CD4-positive, CD25-positive, alpha-beta regulatory T cell (primary cell): Measurements from ENCODE around the gene EFCAB11. TPM values are rescaled to one million over a fixed set of nuclear protein-coding genes. Genes with fewer than 3 reads are reported as not detected.

ENCODE experiments used
- ATAC-seq, 2 donors: fragments of 150-1000 bp; cut with Tn5 transposase; one replicate each; pipeline ENCODE4 v1.10.0; 2021; ENCODE audit warnings: low read depth in 2 of 2, moderate number of reproducible peaks in 2 of 2, moderate library complexity in 1 of 2
- DNase-seq, 3 donors: peaks; one replicate each; pipeline versions ENCODE4 v3.0.0 to v3.0.0-alpha.2; 2012 to 2022; ENCODE audit warnings: mixed read lengths in 1 of 3
- H3K27ac ChIP-seq: one replicate; pipeline ENCODE4 v1.7.0; 2013; ENCODE audit warnings: mild to moderate bottlenecking, low read length; ENCODE audit not compliant: insufficient read depth, poor library complexity, severe bottlenecking
- H3K27me3 ChIP-seq: one replicate; pipeline ENCODE4 v1.7.0; 2013; ENCODE audit warnings: low read length; ENCODE audit not compliant: control insufficient read depth, insufficient read depth
- H3K36me3 ChIP-seq: one replicate; pipeline ENCODE4 v1.7.0; 2013; ENCODE audit warnings: mild to moderate bottlenecking, low read length, moderate library complexity; ENCODE audit not compliant: control insufficient read depth, insufficient read depth
- H3K4me1 ChIP-seq: 2 replicates; pipeline ENCODE4 v1.7.0; 2013; ENCODE audit warnings: mild to moderate bottlenecking, low read length; ENCODE audit not compliant: insufficient read depth, control insufficient read depth, poor library complexity, severe bottlenecking
- H3K4me3 ChIP-seq: one replicate; pipeline ENCODE4 v1.7.0; 2013; ENCODE audit warnings: low read depth, mild to moderate bottlenecking, low read length, moderate library complexity
- H3K9me3 ChIP-seq, 2 experiments: 1 replicate in 1 of 2; 2 replicates in 1 of 2; pipeline ENCODE4 v1.7.0; 2013; ENCODE audit warnings: low read length in 2 of 2, mild to moderate bottlenecking in 1 of 2, moderate library complexity in 1 of 2; ENCODE audit not compliant: control insufficient read depth in 2 of 2
- H3K27ac Mint-ChIP-seq, 3 donors: one replicate each; pipeline ENCODE4 v1.8.0; 2020 to 2022; ENCODE audit warnings: mild to moderate bottlenecking in 3 of 3, mixed read lengths in 3 of 3, moderate library complexity in 2 of 3
- H3K27me3 Mint-ChIP-seq: one replicate; pipeline ENCODE4 v1.8.0; 2022; ENCODE audit warnings: mild to moderate bottlenecking, mixed read lengths
- H3K36me3 Mint-ChIP-seq: one replicate; pipeline ENCODE4 v1.8.0; 2020; ENCODE audit warnings: mixed read lengths
- H3K4me1 Mint-ChIP-seq, 4 donors: one replicate each; pipeline ENCODE4 v1.8.0; 2020 to 2022; ENCODE audit warnings: mixed read lengths in 4 of 4, mild to moderate bottlenecking in 1 of 4
- H3K4me3 Mint-ChIP-seq, 4 donors: one replicate each; pipeline ENCODE4 v1.8.0; 2020 to 2022; ENCODE audit warnings: mild to moderate bottlenecking in 4 of 4, mixed read lengths in 4 of 4, moderate library complexity in 3 of 4
- H3K9me3 Mint-ChIP-seq, 7 donors: one replicate each; pipeline ENCODE4 v1.8.0; 2020 to 2022; ENCODE audit warnings: mixed read lengths in 7 of 7, mild to moderate bottlenecking in 3 of 7, moderate library complexity in 2 of 7
- polyA plus RNA-seq, 4 donors: library from polyadenylated mRNA; unstranded; fragments of 300-500 nt; fragmentation: Illumina TruSeq; gene quantifications; one replicate each; pipeline ENCODE4 v1.2.3, GENCODE V29; 2021
- total RNA-seq: library from RNA; stranded (reverse); gene quantifications from one replicate; pipeline ENCODE4 v1.2.3, GENCODE V29; 2022

EFCAB11 gene
- total and polyA plus RNA-seq, 5 donors from 2014 or later, result 0.84 to 2.9 (median 1.6) TPM

DNA sequence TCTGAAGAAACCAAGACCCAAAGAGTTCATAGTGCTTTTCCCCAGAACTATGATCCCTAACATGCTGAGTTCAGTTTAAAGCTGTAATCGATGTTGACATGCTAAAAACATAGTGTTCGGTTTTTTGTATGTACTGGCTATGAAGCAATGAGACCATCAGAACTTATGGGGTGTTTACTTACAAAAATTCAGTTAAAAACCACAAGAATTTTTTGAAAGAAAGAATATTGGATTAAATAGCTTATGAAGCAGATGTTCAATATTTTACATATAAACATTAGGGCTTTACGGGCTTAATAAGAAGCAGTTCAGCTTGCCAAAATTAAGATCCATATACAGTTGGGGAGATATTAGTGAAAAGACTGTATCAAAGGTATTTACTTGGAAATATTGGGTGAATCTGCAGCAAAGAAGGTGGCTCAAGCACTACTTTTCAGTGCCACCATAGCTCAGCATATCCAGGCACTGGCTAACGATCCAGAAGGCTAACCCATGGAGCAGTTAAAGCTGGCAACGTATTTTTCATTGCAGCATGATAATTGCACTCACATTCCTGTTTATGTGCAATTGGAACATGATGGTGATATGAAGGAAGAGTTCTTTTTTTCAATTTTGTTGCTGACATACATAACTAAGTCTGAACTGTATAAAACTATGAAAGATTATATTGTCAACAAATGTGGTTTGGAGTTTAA, 125.9 kb downstream of the EFCAB11 start:
- H3K4me1 Mint-ChIP-seq, result no peaks in the 10 kb centered on the region
- peaks cover 12% of the 10 kb centered on the region for H3K27me3 Mint-ChIP-seq
- H3K9me3 Mint-ChIP-seq, result peaks cover 0 to 5% (median 2%) of the 10 kb centered on the region in 7 donors
- Histone ChIP-seq H3K9me3 (peaks cover 0 to 2% of the 10 kb centered on the region in 2 experiments), H3K4me1 (no peaks in the 10 kb centered on the region), H3K27ac (no peak overlapping the region), H3K36me3 (no peaks in the 10 kb centered on the region), H3K27me3 (no peaks in the 10 kb centered on the region), H3K4me3 (no peak overlapping the region)
- DNase-seq (no peak), ATAC-seq (no peak)
- peaks cover 3% of the 10 kb centered on the region for H3K36me3 Mint-ChIP-seq
- no peak overlapping the region for H3K4me3 Mint-ChIP-seq
- H3K27ac Mint-ChIP-seq, result no peak overlapping the region

GRCh38 chr14:89827265-89827664, 127.3 kb downstream of the EFCAB11 start:
- no peak for ATAC-seq
- Mint-ChIP-seq H3K27me3 (peaks cover 14% of the 10 kb centered on the region), H3K27ac (no peak overlapping the region), H3K9me3 (peaks cover 0 to 16% (median 5%) of the 10 kb centered on the region in 7 donors), H3K36me3 (peaks cover 4% of the 10 kb centered on the region), H3K4me3 (no peak overlapping the region), H3K4me1 (no peaks in the 10 kb centered on the region)
- no peak overlapping the region for H3K27ac ChIP-seq
- H3K4me1 ChIP-seq, result no peaks in the 10 kb centered on the region
- H3K4me3 ChIP-seq, result no peak overlapping the region
- no peaks in the 10 kb centered on the region for H3K36me3 ChIP-seq
- no peak for DNase-seq
- peaks cover 8 to 9% of the 10 kb centered on the region in 2 experiments for H3K9me3 ChIP-seq
- H3K27me3 ChIP-seq, result peaks cover 2% of the 10 kb centered on the region

- Histone ChIP-seq H3K27ac (no peak overlapping the region), H3K4me1 (no peaks in the 10 kb centered on the region), H3K27me3 (peaks cover 2% of the 10 kb centered on the region), H3K9me3 (peaks cover 8 to 9% of the 10 kb centered on the region in 2 experiments), H3K36me3 (no peaks in the 10 kb centered on the region), H3K4me3 (no peak overlapping the region)
- DNase-seq, result no peak
- peaks cover 0 to 18% (median 5%) of the 10 kb centered on the region in 7 donors for H3K9me3 Mint-ChIP-seq
- peaks cover 4% of the 10 kb centered on the region for H3K36me3 Mint-ChIP-seq
- peaks cover 14% of the 10 kb centered on the region for H3K27me3 Mint-ChIP-seq
- no peaks in the 10 kb centered on the region for H3K4me1 Mint-ChIP-seq
- no peak overlapping the region for H3K27ac Mint-ChIP-seq
- ATAC-seq, result no peak
- H3K4me3 Mint-ChIP-seq, result no peak overlapping the region
Observed at GRCh38 chr14:89826596-89826995, 127.9 kb downstream of the EFCAB11 start.

DNA sequence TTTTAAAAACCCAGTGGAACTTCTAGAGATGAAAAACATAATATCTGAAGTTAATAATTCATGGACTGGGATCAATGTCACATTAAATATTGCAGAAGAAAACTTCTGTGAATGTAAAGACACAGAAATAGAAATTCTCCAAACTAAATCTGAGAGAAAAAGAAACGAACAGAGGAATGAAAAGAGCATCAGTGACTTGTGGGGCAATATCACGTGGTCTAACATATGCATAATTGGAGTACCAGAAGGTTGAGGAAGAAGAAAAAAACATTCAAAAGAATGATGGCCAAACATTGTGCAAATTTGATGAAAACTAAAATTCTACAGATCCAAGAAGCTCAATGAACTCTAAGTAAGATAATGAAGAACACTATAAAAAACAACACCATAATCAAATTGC, 130.8 kb downstream of the EFCAB11 start:
- ATAC-seq (no peak), DNase-seq (no peak)
- H3K9me3 Mint-ChIP-seq, result peaks cover 0 to 18% (median 5%) of the 10 kb centered on the region in 7 donors
- H3K27ac Mint-ChIP-seq, result no peak overlapping the region
- Histone ChIP-seq H3K9me3 (peaks cover 8 to 9% of the 10 kb centered on the region in 2 experiments), H3K27me3 (peaks cover 2% of the 10 kb centered on the region), H3K4me1 (no peaks in the 10 kb centered on the region), H3K36me3 (no peaks in the 10 kb centered on the region), H3K4me3 (no peak overlapping the region), H3K27ac (no peak overlapping the region)
- H3K4me3 Mint-ChIP-seq, result no peak overlapping the region
- H3K36me3 Mint-ChIP-seq, result peaks cover 4% of the 10 kb centered on the region
- no peaks in the 10 kb centered on the region for H3K4me1 Mint-ChIP-seq
- H3K27me3 Mint-ChIP-seq, result peaks cover 14% of the 10 kb centered on the region

DNA sequence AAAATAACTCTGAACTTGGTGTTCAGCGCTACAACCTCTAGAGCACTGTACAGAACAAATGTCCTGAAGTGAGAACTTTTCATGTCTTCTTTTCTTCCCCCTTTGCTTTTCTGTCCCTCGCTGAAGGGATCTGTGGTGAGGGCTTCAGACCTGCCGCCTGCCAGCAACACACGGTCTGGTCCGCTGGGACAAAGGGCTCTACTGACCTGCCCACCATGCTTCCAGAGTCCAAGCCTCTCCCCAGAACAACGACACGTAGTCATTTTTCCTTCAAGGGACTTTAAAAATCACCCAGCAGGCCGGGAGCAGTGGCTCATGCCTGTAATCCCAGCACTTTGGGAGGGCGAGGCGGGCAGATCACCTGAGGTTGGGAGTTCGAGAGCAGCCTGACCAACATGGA, 140.4 kb downstream of the EFCAB11 start:
- H3K36me3 Mint-ChIP-seq, result no peaks in the 10 kb centered on the region
- Histone ChIP-seq H3K4me3 (no peak overlapping the region), H3K36me3 (no peaks in the 10 kb centered on the region), H3K27ac (no peak overlapping the region), H3K4me1 (no peaks in the 10 kb centered on the region), H3K9me3 (no peaks in the 10 kb centered on the region), H3K27me3 (peaks cover 4% of the 10 kb centered on the region)
- H3K4me1 Mint-ChIP-seq, result no peaks in the 10 kb centered on the region
- no peak for ATAC-seq
- H3K4me3 Mint-ChIP-seq, result no peak overlapping the region
- no peak overlapping the region for H3K27ac Mint-ChIP-seq
- H3K27me3 Mint-ChIP-seq, result peaks cover 28% of the 10 kb centered on the region
- no peaks in the 10 kb centered on the region for H3K9me3 Mint-ChIP-seq
- no peak for DNase-seq

- peaks cover 28% of the 10 kb centered on the region for H3K27me3 Mint-ChIP-seq
- DNase-seq (no peak), ATAC-seq (no peak)
- no peak overlapping the region for H3K4me3 Mint-ChIP-seq
- Histone ChIP-seq H3K9me3 (no peaks in the 10 kb centered on the region), H3K4me3 (no peak overlapping the region), H3K4me1 (no peaks in the 10 kb centered on the region), H3K27me3 (peaks cover 4% of the 10 kb centered on the region), H3K27ac (no peak overlapping the region), H3K36me3 (no peaks in the 10 kb centered on the region)
- no peak overlapping the region for H3K27ac Mint-ChIP-seq
- H3K9me3 Mint-ChIP-seq, result no peaks in the 10 kb centered on the region
- H3K36me3 Mint-ChIP-seq, result no peaks in the 10 kb centered on the region
- no peaks in the 10 kb centered on the region for H3K4me1 Mint-ChIP-seq
Observed at GRCh38 chr14:89813617-89814031, 140.9 kb downstream of the EFCAB11 start.

- H3K4me3 ChIP-seq, result no peak overlapping the region
- H3K27ac ChIP-seq, result no peak overlapping the region
- Mint-ChIP-seq H3K27ac (no peak overlapping the region), H3K27me3 (peaks cover 21% of the 10 kb centered on the region), H3K36me3 (no peaks in the 10 kb centered on the region), H3K4me1 (no peaks in the 10 kb centered on the region), H3K4me3 (no peak overlapping the region), H3K9me3 (no peaks in the 10 kb centered on the region)
- peaks cover 5% of the 10 kb centered on the region for H3K27me3 ChIP-seq
- no peak for ATAC-seq
- H3K9me3 ChIP-seq, result no peaks in the 10 kb centered on the region
- DNase-seq, result no peak
- no peaks in the 10 kb centered on the region for H3K4me1 ChIP-seq
- no peaks in the 10 kb centered on the region for H3K36me3 ChIP-seq
Observed at GRCh38 chr14:89811954-89812575, 142.5 kb downstream of the EFCAB11 start.

GRCh38 chr14:89810101-89810500, 144.4 kb downstream of the EFCAB11 start:
- DNase-seq (no peak), ATAC-seq (no peak)
- no peak overlapping the region for H3K27ac Mint-ChIP-seq
- no peak overlapping the region for H3K4me3 Mint-ChIP-seq
- H3K36me3 ChIP-seq, result no peaks in the 10 kb centered on the region
- peaks cover 5% of the 10 kb centered on the region for H3K27me3 ChIP-seq
- H3K4me3 ChIP-seq, result no peak overlapping the region
- H3K27ac ChIP-seq, result no peak overlapping the region
- H3K4me1 Mint-ChIP-seq, result no peaks in the 10 kb centered on the region
- peaks cover 24% of the 10 kb centered on the region for H3K27me3 Mint-ChIP-seq
- H3K9me3 Mint-ChIP-seq, result no peaks in the 10 kb centered on the region
- H3K36me3 Mint-ChIP-seq, result no peaks in the 10 kb centered on the region
- H3K4me1 ChIP-seq, result no peaks in the 10 kb centered on the region
- H3K9me3 ChIP-seq, result no peaks in the 10 kb centered on the region
